ENCODE results near the gene RMC1.
"Not testable (repeated sequence)": the region's sequence is repeated elsewhere in the genome, so short reads cannot be mapped to it uniquely, and the experiment has no call there.

RMC1 gene

DNA sequence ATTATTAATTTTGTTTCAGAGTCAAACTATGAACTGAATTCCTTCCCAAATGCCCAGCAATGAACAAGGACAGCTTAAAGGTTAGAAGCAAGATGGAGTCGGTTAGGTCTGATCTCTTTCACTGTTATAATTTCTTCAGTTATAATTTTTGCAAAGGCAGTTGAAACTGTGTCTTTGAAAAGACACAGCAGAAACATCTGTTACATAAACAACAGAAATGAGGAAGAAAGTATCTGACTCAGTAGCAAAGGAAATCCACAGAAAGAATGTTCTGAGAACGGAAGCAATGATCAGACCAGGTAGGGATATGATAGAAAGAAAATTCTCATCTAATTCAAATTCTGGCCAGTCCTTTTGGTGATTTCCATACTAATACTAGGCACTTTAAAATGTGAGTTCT lies 5.2 kb upstream of the RMC1 start:
- DNase-seq (ENCODE audit: low read depth, low spot score) = no peak

DNA sequence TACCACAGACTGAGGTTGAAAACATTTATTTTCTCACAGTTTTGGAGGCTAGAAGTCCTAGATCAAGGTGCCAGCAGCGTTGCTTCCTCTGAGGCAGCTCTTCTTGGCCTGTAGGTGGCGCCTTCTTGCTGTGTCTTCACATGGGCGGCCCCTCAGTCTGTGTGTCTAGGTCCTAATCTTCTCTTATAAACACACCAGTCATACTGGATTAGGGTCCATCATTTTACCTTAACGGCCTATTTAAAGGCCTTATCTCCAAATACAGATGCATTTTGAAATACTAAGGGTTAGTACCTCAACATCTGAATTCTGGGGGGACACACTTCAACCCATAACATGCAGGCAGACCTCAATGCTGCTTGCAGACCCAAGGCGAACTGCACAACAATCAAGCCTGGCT lies 4.4 kb upstream of the RMC1 start:
- no peak for DNase-seq (ENCODE audit: low read depth, low spot score)

DNA sequence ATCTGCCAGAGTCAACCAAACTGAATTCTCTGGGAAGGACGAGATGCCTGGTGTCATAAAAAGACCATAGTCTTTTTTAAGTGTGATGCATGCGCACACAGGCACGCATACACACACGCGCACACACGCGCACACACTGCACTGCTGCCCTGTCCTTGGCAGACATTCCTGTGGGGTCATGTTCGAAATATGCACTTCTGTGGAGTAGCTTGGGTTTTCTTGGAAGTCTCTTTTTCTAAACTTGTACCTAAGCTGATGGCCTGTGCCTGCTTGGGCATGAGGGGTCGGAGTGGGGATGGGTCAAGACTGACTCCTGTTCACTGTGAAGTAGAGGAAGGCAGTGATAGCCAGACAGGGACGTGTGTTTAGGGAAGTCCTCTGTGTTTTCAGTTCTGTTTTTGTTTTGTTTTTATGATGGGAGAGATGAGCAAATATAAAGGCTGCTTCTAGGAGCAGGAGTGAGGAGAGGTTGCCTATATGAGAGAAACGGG lies 4.0 kb upstream of the RMC1 start:
- no peak for DNase-seq (ENCODE audit: low read depth, low spot score)

DNA sequence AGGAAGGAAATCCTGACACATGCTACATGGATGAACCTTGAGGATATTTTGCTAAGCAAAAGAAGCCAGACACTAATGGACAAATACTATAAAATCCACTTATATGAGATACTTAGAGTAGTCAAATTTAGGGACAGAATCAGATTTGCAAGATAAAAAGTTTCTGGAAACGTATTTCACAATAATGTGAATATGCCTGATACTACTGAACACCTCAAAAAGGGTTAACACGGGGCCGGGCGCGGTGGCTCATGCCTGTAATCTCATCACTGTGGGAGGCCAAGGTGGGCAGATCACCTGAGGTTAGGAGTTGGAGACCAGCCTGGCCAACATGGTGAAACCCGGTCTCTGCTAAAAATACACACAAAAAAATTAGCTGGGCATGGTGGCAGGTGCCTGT lies 1.7 kb upstream of the RMC1 start:
- DNase-seq (ENCODE audit: low read depth, low spot score) = no peak

DNA sequence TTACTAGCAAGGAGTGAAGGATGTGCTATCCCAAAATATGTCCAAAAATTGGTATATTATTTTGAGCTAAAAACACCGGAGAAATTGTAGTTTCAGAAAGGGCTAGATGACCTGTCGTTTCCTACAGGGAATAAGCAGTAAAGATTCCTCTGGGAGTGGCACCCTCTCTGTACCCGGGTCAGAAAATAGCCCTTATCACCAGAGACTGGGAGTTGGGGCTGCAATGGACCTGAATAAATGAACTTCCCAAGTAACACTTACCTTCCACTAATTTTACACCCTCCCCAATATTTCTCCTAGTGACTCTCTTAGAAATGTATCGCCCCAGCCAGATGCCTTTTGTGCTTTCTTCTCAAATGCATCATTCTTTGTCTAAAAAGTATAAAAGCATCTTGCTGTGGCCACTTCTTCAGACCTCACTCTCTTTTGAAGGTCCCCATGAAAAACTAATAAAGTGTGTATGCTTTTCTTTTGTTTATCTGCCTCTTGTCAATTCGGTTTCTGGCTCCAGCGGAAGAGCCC lies 734 bp upstream of the RMC1 start:
- DNase-seq (ENCODE audit: low read depth, low spot score) = no peak

DNA sequence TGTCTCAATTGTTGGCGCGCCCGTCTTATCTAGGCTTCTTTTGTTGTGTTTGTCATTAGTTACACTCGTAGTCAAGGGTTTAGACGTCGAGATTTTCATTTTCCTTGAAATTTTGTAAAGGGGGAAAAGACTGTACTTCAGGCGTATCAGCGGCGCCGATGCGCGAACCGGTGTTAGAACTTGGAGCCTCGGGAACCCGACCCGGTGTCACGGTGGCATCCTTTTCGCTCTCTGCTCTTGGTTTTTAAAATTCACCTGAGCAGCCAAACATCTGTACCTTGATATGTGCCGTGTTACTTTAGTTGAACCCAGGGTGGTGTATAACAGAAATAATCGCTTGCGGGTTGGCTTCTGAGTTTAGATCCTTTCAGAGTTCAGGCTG lies 643 bp downstream of the RMC1 start:
- DNase-seq (ENCODE audit: low read depth, low spot score) = no peak

DNA sequence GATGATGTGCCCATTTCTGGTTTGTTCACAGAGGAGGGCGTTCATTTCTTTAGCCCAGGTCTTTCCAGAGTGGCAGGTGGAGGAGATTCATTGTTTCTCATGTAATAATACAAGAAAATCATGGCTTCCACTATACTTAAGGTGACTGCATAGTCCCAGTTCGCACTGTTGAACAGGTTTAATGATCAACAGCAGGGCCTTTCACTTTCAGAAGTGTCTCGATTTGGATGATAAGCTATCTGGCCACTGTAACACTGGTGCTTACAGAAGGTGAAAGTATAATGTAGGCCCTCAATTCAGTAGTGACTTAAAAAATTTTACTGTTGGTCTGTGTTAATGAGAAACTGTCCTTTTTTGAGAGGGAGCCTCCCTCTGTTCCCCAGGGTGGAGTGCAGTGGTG lies 1.4 kb downstream of the RMC1 start:
- no peak for DNase-seq (ENCODE audit: low read depth, low spot score)

DNA sequence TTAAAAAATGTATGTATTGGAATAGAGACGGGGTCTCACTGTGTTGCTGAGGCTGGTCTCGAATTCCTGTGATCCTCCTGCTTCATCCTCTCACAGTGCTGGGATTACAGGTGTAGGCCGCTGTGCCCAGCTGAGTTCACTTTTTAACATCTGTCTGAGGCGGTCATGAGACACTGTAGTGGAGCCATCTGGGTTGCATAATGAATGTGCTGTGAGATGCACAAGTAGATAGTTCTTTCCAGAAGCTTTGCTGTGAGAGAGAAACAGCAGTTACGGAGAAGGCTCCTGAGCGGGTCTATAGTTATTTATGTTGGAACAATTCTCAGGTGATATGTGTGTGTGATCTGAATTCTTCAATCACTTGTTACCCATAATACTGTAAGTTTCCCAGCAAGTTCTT lies 3.1 kb downstream of the RMC1 start:
- DNase-seq (ENCODE audit: low read depth, low spot score) = no peak

DNA sequence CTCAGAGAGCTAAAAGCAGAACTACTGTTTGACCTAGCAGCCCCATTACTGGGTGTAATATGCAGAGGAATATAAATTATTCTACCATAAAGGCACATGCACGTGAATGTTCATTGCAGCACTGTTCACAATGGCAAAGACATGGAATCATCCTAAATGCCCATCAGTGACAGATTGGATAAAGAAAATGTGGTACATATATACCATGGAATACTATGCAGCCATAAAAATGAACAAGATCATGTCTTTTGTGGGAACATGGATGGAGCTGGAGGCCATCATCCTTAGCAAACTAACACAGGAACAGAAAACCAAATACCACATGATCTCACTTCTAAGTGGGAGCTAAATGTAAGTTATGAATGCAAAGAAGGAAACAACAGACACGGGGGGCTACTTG lies 7.6 kb downstream of the RMC1 start:
- not testable (repeated sequence) for DNase-seq (ENCODE audit: low read depth, low spot score)

DNA sequence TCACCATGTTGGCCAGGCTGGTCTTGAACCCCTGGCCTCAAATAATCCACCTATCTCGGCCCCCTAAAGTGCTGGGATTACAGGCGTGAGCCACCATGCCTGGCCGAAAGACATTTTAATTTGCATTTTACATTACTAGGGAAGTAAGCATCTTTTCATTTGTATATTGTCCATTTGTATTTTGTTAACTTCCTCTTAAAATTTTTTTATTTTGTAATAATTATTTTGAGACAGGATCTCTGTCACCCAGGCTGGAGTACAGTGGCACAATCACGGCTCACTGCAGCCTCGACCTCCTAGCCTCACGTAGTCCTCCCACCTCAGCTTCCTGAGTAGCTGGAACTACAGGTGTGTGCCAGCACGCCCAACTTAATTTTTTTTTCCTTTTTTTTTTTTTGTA lies 8.9 kb downstream of the RMC1 start:
- not testable (repeated sequence) for DNase-seq (ENCODE audit: low read depth, low spot score)

DNA sequence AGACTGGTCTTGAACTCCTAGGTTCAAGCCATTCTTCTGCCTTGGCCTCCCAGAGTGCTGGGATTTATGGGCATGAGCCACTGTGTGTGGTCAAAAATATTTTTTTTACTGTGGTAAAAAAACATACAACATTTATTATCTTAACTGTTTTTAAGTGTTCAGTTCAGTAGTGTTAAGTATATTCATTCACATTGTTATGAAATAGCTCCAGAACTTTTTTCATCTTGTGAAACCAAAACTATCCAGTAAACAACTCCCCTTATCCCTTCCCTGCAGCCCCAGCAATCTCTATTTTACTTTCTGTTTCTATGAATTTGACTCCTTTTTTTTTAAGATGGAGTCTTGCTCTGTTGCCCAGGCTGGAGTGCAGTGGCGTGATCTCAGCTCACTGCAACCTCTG lies 9.3 kb downstream of the RMC1 start:
- DNase-seq (ENCODE audit: low read depth, low spot score) = no peak

DNA sequence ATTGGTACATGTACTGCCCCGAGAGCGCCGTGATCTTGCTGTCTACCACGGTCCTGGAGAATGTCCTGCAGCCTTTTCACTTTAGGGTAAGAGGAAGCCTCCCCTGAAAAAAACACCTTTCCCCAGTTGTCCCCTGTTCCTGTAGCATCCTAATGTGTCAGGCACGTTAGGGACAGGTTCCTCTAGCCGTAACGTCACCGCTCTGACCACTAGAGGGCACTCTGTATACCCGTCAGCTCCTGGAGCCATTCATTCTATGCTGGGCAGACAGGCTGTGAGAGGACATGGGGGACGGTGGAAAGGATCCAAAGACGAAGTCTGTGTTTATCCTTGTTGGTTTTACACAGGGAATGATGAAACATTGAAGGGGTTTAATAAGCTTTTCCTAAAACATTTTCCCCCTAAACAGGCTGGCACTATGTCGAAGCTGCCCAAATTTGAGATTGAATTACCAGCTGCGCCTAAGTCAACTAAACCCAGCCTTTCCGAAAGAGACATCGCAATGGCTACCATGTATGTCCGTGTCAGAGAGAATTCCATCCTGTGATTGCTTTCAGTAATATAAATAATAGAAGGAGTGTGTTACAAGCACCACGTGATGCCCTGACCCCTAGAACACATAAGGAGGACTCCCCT lies 12.7 kb downstream of the RMC1 start:
- peak; percentile 72 for DNase-seq (ENCODE audit: low read depth, low spot score)

DNA sequence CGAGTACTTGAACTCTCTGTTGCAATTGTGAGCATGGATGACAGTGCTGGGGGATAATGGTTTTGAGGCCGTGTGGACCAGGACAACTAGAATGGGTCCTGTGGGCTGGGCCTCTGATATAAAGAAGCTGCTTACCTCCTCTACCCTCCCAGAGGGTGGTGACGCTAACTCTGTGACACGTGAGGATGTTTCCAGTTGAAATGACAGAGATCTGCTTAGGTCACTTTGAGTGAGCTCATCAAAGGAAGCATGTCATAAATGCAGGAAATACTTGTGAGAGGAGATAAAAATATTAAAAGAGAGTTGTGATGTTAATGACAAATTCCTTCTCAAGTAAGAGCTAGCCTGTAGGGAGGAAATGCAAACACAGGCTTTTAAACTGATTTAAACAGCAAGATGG lies 16.4 kb downstream of the RMC1 start:
- no peak for DNase-seq (ENCODE audit: low read depth, low spot score)

DNA sequence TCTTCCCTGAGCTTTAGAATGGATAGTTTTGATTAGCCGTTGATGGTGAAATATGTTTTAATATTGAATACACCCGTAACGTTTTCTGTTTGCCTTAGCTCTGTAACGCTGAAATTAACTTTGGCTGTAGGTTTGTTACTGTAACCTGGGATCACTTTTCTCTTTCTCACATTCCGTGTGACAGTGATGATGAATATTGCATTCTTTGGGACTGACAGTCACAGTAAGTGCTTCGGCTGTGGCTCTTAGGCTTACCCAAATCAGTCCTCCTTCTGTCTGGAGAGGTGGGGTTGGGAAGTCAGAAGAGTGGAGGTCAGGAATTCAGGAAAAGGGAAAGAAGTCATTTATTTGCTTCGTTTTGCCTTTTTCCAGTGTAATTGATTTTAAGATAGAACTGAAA lies 18.0 kb downstream of the RMC1 start:
- DNase-seq (ENCODE audit: low read depth, low spot score) = no peak

DNA sequence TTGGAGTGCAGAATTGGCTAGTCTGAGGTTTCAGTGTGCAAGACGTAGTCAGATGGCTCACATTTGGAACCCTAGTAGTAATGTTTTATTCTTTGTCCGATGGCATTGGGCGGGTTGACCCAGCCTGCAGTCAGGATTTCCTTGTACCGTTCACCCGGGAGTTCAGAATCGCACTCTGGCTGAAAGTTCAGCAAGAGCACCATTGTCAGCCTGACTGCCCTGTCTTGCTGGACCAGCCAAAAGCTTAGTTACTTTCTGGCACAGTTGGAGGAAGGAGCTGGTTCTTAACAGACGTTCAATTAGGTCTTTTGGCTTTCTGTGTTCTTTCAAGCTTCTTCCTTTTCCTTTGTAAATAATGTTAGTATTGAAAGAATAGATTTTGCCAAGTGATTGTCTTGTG lies 18.6 kb downstream of the RMC1 start:
- no peak for DNase-seq (ENCODE audit: low read depth, low spot score)

DNA sequence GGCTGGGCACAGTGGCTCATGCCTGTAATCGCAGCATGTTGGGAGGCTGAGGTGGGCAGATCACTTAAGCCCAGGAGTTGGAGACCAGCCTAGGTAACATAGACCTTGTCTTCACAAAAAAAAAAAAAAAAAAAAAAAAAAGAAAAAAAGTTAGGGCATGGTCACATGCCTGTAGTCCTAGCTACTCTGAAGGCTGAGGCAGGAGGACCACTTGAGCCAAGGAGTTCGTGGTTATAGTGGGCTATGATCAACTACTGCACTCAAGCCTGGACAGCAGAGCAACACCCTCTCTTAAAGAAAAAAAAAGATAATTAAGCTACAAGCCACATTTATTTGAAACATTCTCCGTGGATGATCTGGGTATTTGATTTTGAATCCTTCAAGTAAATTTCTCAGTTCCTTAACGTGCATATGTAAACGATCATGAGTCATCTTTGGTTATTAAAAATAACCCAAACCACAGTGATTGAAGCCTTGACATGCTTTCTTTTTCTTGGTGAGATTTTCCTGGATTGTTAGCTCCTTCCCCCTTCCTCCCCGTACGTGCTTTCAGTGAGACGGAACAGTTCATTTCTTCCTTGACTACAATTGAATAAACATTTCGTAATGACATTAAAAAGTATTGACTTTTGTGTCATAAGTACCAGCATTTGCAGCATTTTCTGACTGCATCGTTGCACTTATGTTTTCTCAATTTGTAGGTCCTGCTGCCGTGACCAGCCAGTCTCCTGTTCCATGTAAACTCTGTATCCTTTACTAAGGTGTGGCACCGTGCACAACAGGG lies 20.3 kb downstream of the RMC1 start:
- no peak for DNase-seq (ENCODE audit: low read depth, low spot score)

DNA sequence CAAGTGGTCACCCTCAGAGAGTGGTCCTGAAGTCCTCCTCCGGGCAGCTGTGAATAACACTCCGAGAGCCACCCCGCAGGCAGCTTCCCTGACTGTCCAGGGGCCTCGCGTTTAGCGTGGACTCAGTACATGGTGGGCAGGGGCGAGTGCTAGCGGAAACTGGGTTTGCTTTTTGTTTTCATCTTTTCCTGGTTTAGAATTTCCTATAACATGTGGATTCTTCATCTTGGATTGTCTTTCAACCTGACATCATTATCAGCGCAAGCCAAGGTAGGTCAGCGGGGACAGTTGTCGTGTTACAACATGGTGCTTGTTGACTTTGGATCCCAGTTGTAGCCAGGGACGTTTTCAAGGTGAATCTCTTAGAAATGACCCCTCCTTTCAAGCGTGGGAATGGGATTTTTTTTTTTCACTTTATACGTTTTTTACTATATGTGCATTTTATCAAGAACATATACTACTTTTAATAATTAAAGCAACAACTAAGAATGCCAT lies 20.9 kb downstream of the RMC1 start:
- no peak for DNase-seq (ENCODE audit: low read depth, low spot score)

DNA sequence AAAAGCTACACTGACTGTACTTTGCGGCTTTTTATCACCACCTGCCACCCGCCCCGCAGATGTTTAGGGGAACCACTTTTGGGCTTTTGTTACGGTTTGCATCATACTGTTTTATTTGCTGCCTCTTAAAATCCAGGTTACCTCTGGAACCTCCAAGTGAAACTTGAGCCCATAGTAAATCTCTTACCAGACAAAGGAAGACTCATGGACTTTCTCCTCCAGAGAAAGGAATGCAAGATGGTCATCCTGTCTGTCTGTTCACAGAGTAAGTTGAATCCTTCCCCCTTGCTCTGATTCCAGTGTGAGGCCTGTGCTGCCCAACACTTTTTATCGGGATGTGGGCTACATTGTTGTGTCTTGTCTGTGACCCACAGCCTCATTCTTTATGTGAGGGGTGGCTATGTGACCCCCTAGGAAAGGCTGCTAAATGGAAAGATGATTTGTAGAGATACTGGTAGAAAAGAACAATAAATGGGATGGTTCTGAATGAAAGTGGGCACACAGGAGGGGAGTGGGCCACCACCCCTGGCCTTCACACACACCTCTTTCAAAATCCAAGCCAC lies 23.3 kb downstream of the RMC1 start:
- DNase-seq (ENCODE audit: low read depth, low spot score) = no peak

DNA sequence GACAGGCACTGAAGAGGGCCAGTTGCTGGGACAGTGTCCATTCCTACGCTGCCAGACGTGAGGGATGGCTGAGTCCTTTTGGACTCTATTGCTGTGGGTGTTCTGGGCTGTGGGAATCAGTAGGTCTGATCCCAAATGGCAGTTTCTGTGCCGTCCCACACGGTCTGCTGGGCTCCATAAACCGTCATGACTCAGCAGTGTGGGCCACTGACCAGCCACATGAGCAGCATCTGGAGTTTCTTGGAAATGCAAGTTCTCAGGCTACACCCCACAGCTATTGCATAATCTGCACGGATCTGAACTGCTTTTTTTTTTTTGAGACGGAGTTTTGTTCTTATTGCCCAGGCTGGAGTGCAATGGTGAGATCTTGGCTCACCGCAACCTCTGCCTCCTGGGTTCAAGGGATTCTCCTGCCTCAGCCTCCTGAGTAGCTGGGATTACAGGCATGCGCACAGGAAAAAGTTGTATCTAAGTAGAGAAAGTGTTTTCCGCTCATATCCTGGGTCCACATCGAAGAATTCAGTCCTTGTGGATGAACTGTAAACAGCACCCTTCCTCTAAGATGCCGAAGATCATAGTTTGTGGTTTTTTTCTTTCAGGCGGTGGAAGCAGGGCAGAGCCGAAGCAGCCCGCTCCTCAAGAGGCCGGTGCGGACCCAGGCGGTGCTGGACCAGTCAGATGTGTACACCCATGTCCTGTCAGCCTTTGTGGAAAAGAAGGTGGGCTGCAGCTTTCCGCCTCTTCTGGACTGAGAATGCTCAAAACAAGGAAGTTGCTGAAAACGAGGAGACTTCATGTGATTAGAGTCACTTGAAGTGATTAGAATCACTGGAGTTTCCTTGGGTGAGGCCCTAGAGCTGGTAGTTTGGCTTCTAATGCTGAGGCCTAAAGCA lies 25.5 kb downstream of the RMC1 start:
- no peak for DNase-seq (ENCODE audit: low read depth, low spot score)

DNA sequence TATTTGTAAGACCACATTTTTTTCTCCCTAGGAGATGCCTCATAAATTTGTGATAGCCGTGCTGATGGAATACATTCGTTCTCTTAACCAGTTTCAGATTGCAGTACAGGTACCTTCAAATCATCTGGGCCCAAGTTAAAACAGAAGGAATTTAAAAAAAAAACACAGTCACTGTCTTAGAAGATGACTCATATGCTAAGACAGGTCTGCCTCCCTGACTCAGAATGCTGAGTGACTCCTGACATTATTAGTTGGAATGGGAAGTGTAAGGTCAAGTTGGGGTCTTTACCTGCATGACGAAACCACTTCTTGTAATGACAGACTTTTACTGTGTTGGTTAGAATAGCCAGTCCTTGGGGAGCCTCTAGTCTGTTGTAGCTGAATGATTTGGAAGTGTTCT lies 26.3 kb downstream of the RMC1 start:
- DNase-seq (ENCODE audit: low read depth, low spot score) = no peak

DNA sequence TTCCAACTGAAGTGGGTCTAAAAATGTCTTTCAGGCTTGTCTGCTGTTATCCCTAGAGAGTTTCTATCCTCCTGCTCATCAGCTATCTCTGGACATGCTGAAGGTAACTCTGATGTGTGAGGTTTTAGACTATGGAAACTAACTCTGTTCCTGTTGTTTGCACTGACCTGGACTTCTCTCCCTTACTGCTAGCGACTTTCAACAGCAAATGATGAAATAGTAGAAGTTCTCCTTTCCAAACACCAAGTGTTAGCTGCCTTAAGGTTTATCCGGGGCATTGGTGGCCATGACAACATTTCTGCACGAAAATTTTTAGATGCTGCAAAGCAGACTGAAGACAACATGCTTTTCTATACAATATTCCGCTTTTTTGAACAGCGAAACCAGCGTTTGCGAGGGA lies 26.9 kb downstream of the RMC1 start:
- no peak for DNase-seq (ENCODE audit: low read depth, low spot score)

DNA sequence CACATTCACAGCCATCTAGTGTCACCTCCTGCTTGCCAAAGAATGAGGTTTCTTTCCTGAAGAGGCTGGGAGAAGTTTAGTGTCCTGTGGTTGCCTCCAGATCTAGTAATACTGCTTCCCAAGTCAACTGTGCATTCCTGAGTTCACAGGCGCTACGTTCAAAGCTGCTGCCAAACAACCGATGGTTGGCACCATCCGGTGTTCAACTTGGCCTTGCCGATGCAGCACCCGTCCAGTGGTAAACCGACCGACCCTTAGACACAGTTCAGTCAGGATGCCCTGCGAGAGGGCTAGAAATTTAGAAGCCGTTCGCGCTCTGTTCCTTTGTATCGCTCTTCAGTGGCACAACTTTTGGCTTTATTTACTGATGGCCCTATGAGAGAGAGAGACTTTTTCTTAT lies 28.6 kb downstream of the RMC1 start:
- DNase-seq (ENCODE audit: low read depth, low spot score) = no peak

Measured in iPS DF 19.7 (cell line).